Endothelial cell of umbilical vein (primary cell): Measurements from ENCODE around the gene CLBA1. TPM values are rescaled to one million over a fixed set of nuclear protein-coding genes. Genes with fewer than 3 reads are reported as not detected.

ENCODE experiments used
- BruUV-seq: library from RNA; stranded (reverse); fragments of 400-500 nt; replicated peaks from 2 replicates; lab custom pipeline; 2021; lab: Mats Ljungman, UMichigan
- CTCF ChIA-PET: fragments of 300-600, 350-600 bp; sonication (Branson Sonifier 250); formaldehyde crosslinking; loops from one replicate; lab custom pipeline; 2021; ENCODE audit warnings: antibody characterized with exemption, inconsistent platforms; lab: Charles Lee
- POLR2A ChIA-PET: fragments of 300-600, 350-600 bp; sonication (Branson Sonifier 250); formaldehyde crosslinking; loops from one replicate; lab custom pipeline; 2021; ENCODE audit warnings: antibody characterized with exemption, inconsistent platforms; lab: Charles Lee
- DNase-seq: peaks from one replicate; pipeline ENCODE4 v3.0.0-alpha.2; 2011; ENCODE audit warnings: low read depth, low spot score
- FAIRE-seq: peaks from 2 replicates; lab custom pipeline; 2011; peaks lifted over from hg19 to GRCh38; lab: Jason Lieb, UNC
- H2AFZ ChIP-seq: 2 replicates; pipeline ENCODE4 v1.6.0; 2012; ENCODE audit warnings: low read depth, low read length, control low read depth, inconsistent platforms
- H3K27ac ChIP-seq: 2 replicates; pipeline ENCODE4 v1.5.1; 2011; ENCODE audit warnings: low read depth, mild to moderate bottlenecking, control low read depth, low read length, moderate library complexity; ENCODE audit not compliant: insufficient read depth
- H3K27me3 ChIP-seq, 2 experiments: 2 replicates each; pipeline versions ENCODE4 v1.6.0 to v1.6.1; 2011; ENCODE audit warnings: low read length in 2 of 2, mixed read lengths in 1 of 2; ENCODE audit not compliant: control insufficient read depth in 2 of 2, insufficient read depth in 2 of 2
- H3K36me3 ChIP-seq, 2 experiments: 2 replicates in 1 of 2; 3 replicates in 1 of 2; pipeline ENCODE4 v1.5.1; 2011; ENCODE audit warnings: low read length in 2 of 2, mild to moderate bottlenecking in 1 of 2, moderate library complexity in 1 of 2; ENCODE audit not compliant: control insufficient read depth in 2 of 2, insufficient read depth in 2 of 2; ENCODE audit errors: extremely low read depth in 1 of 2
- H3K4me1 ChIP-seq: 3 replicates; pipeline ENCODE4 v1.5.1; 2011; ENCODE audit warnings: mild to moderate bottlenecking, low read length; ENCODE audit not compliant: control insufficient read depth, insufficient read depth; ENCODE audit errors: extremely low read depth
- H3K4me2 ChIP-seq: 2 replicates; pipeline ENCODE4 v1.6.1; 2011; ENCODE audit warnings: low read length, control low read depth, mixed read lengths; ENCODE audit not compliant: insufficient read depth
- H3K4me3 ChIP-seq, 3 experiments: fragments of 200-600 bp in 1 of 3; sonication (generic), shearing (Covaris generic) in 1 of 3; replicated peaks in 1 of 3; 2 replicates each; pipeline ENCODE4 v1.5.1; 2011 to 2016; ENCODE audit warnings: control low read depth in 3 of 3, low read length in 3 of 3, mild to moderate bottlenecking in 2 of 3, inconsistent platforms in 1 of 3, low read depth in 1 of 3, moderate library complexity in 1 of 3; ENCODE audit not compliant: insufficient read depth in 1 of 3
- H3K79me2 ChIP-seq: 2 replicates; pipeline ENCODE4 v1.6.0; 2012; ENCODE audit warnings: low read length, inconsistent platforms; ENCODE audit not compliant: control insufficient read depth, insufficient read depth
- H3K9ac ChIP-seq: replicated peaks from 2 replicates; pipeline ENCODE3; 2011; ENCODE audit warnings: low read length, control low read depth; ENCODE audit not compliant: insufficient read depth; ENCODE audit errors: extremely low read depth
- H3K9me1 ChIP-seq: replicated peaks from 3 replicates; pipeline ENCODE4 v1.6.0; 2011; ENCODE audit warnings: mild to moderate bottlenecking, low read length; ENCODE audit not compliant: control insufficient read depth, insufficient read depth; ENCODE audit errors: extremely low read depth
- H3K9me3 ChIP-seq: replicated peaks from 2 replicates; pipeline ENCODE4 v1.5.1; 2012; ENCODE audit warnings: low read length, inconsistent platforms; ENCODE audit not compliant: control insufficient read depth, insufficient read depth
- H4K20me1 ChIP-seq: replicated peaks from 2 replicates; pipeline ENCODE3; 2011; ENCODE audit warnings: mild to moderate bottlenecking, low read length; ENCODE audit not compliant: control insufficient read depth, insufficient read depth; ENCODE audit errors: extremely low read depth
- EZH2 ChIP-seq: IDR thresholded peaks from 2 replicates; pipeline ENCODE4 v1.6.1; 2012; ENCODE audit warnings: borderline replicate concordance, low read depth, mild to moderate bottlenecking, moderate library complexity, low read length, inconsistent platforms; ENCODE audit not compliant: severe bottlenecking
- FOS ChIP-seq: IDR thresholded peaks from 2 replicates; pipeline ENCODE4 v1.6.1; 2011; ENCODE audit warnings: mild to moderate bottlenecking, low read length, moderate library complexity, borderline replicate concordance; ENCODE audit not compliant: insufficient read depth
- GATA2 ChIP-seq: IDR thresholded peaks from 2 replicates; pipeline ENCODE4 v1.7.0; 2011; ENCODE audit warnings: low read depth, mild to moderate bottlenecking, moderate library complexity, mixed read lengths, low read length; ENCODE audit not compliant: insufficient read length, insufficient read depth
- JUN ChIP-seq: IDR thresholded peaks from 2 replicates; pipeline ENCODE4 v1.6.1; 2011; ENCODE audit warnings: borderline replicate concordance, low read depth; ENCODE audit not compliant: insufficient read length, insufficient read depth
- MAX ChIP-seq: IDR thresholded peaks from 2 replicates; pipeline ENCODE4 v1.6.1; 2011; ENCODE audit not compliant: insufficient read depth, insufficient read length
- MYC ChIP-seq: IDR thresholded peaks from one replicate; pipeline ENCODE4 v1.6.1; 2011; ENCODE audit warnings: mild to moderate bottlenecking, low read depth, low read length
- POLR2A ChIP-seq: IDR thresholded peaks from 2 replicates; pipeline ENCODE4 v1.6.1; 2012; ENCODE audit warnings: low read depth, mild to moderate bottlenecking, control low read depth, low read length
- POLR2AphosphoS5 ChIP-seq: IDR thresholded peaks from 2 replicates; pipeline ENCODE4 v1.6.1; 2012; ENCODE audit warnings: low read depth, mild to moderate bottlenecking, control low read depth, low read length, moderate library complexity; ENCODE audit not compliant: insufficient read depth
- dilution Hi-C: fragments of 300-500 bp; cut with MboI; formaldehyde crosslinking; loops from one replicate; pipeline ENCODE4 v1.15.0; 2019; ENCODE audit warnings: low sequenced_read_pairs; ENCODE audit not compliant: extremely low pct_ligation_motif_present
- intact Hi-C: fragments of 100-400 bp; cut with micrococcal nuclease; formaldehyde crosslinking; loops from one replicate; pipeline ENCODE4 v1.10.0; 2022
- polyA plus RNA-seq, 4 experiments: library from polyadenylated mRNA; depleted of rRNA in 3 of 4; stranded (reverse) in 3 of 4; unstranded in 1 of 4; fragments of >200 nt; gene quantifications; 2 replicates each; pipeline versions ENCODE4 v1.2.1 to v1.2.3, GENCODE V29; 2011 to 2012; ENCODE audit warnings: missing spikeins in 1 of 4
- total RNA-seq: library from RNA; stranded (reverse); gene quantifications from 2 replicates; pipeline ENCODE4 v1.2.3, GENCODE V29; 2021
- TF ChIP-seq, protein P1 (sequence below), 2 donors: IDR thresholded peaks; 1 replicate in 1 of 2; 2 replicates in 1 of 2; pipeline ENCODE4 v1.5.1; 2011; ENCODE audit warnings: low read length in 2 of 2, mild to moderate bottlenecking in 2 of 2, moderate library complexity in 2 of 2, control low read depth in 1 of 2, inconsistent platforms in 1 of 2, low read depth in 1 of 2; ENCODE audit not compliant: insufficient read depth in 1 of 2; ENCODE audit errors: extremely low read depth in 1 of 2

Gene CLBA1
- total and polyA plus RNA-seq, 2 donors (not counting 3 experiments of a cell fraction or from before 2014, with no cell fraction given) = 5.2 to 5.3 TPM

GRCh38 chr14:105007593-105008264 is 22.1 kb downstream of the CLBA1 start:
- BruUV-seq = no TSS peak
- intact Hi-C loops (no loop called here), dilution Hi-C loops (no loop called here)
- Histone ChIP-seq H3K36me3 (peaks cover 9 to 16% of the 10 kb centered on the region in 2 experiments), H3K9me3 (no peaks in the 10 kb centered on the region), H3K27ac (no peak overlapping the region), H3K4me3 (no peak overlapping the region), H3K9ac (no peak overlapping the region), H3K4me2 (no peak overlapping the region), H3K27me3 (no peaks in the 10 kb centered on the region), H2AFZ (no peak overlapping the region), H3K79me2 (peaks cover 36% of the 10 kb centered on the region), H3K9me1 (no peaks in the 10 kb centered on the region), H4K20me1 (no peaks in the 10 kb centered on the region), H3K4me1 (no peaks in the 10 kb centered on the region)
- ChIA-PET POLR2A (no interaction called here), CTCF (no interaction called here)
- TF ChIP-seq MYC (no peak), GATA2 (no peak), EZH2 (no peak), POLR2A (no peak), FOS (no peak), MAX (no peak), JUN (no peak), POLR2AphosphoS5 (no peak)
- TF ChIP-seq, protein P1, sequence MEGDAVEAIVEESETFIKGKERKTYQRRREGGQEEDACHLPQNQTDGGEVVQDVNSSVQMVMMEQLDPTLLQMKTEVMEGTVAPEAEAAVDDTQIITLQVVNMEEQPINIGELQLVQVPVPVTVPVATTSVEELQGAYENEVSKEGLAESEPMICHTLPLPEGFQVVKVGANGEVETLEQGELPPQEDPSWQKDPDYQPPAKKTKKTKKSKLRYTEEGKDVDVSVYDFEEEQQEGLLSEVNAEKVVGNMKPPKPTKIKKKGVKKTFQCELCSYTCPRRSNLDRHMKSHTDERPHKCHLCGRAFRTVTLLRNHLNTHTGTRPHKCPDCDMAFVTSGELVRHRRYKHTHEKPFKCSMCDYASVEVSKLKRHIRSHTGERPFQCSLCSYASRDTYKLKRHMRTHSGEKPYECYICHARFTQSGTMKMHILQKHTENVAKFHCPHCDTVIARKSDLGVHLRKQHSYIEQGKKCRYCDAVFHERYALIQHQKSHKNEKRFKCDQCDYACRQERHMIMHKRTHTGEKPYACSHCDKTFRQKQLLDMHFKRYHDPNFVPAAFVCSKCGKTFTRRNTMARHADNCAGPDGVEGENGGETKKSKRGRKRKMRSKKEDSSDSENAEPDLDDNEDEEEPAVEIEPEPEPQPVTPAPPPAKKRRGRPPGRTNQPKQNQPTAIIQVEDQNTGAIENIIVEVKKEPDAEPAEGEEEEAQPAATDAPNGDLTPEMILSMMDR (IDR thresholded peaks at IDR 0.05; ENCODE audit: extremely low read depth in 1 of 2, insufficient read depth in 1 of 2, low read depth in 1 of 2, low read length in 2 of 2) = no peak
- FAIRE-seq (no peak), DNase-seq (no peak)
